ENCODE data around the gene SYNPR.

The SYNPR gene

GRCh38 chr3:63386568-63386967, 108.5 kb downstream of the SYNPR start:
- no peak for DNase-seq (ENCODE audit: low read depth in 2 of 2)
- no peak for TF ChIP-seq CTCF (IDR thresholded peaks at IDR 0.05; ENCODE audit: low read depth, low read length)
- no peak overlapping the region for H3K4me3 ChIP-seq (replicated peaks in 1 of 2; ENCODE audit: low read depth in 2 of 2, low read length in 2 of 2)

- TF ChIP-seq CTCF (IDR thresholded peaks at IDR 0.05; ENCODE audit: low read depth, low read length), result no peak
- DNase-seq (ENCODE audit: low read depth in 2 of 2), result peak in 1 of 2 donors; percentile 17
- H3K4me3 ChIP-seq (replicated peaks in 1 of 2; ENCODE audit: low read depth in 2 of 2, low read length in 2 of 2), result no peak overlapping the region
These were observed 109.5 kb downstream of the SYNPR start for GRCh38 chr3:63387568-63387967.

GRCh38 chr3:63390710-63391230, 112.7 kb downstream of the SYNPR start:
- no peak for TF ChIP-seq CTCF (IDR thresholded peaks at IDR 0.05; ENCODE audit: low read depth, low read length)
- H3K4me3 ChIP-seq (replicated peaks in 1 of 2; ENCODE audit: low read depth in 2 of 2, low read length in 2 of 2), result no peak overlapping the region
- DNase-seq (ENCODE audit: low read depth in 2 of 2), result no peak

DNA sequence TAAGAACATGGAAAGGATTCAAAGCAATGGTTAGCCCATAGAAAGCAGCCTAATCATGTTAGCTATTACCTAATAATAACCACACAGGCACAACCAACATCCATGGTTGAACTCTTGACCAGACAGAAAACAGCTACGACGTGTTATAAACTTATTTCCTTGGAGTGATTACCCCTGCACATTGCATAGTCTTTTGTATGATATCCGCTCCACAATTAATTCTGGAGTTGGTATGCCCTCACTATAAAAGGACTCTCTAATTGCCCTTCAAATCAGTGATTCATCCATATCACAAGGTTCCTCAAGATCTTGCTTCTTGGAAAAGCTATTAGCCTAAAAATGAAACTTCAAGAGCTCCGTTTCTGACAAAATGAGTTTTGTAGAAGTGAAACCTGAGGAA, 117.9 kb downstream of the SYNPR start:
- no peak overlapping the region for H3K4me3 ChIP-seq (replicated peaks in 1 of 2; ENCODE audit: low read depth in 2 of 2, low read length in 2 of 2)
- no peak for TF ChIP-seq CTCF (IDR thresholded peaks at IDR 0.05; ENCODE audit: low read depth, low read length)
- DNase-seq (ENCODE audit: low read depth in 2 of 2), result no peak

DNA sequence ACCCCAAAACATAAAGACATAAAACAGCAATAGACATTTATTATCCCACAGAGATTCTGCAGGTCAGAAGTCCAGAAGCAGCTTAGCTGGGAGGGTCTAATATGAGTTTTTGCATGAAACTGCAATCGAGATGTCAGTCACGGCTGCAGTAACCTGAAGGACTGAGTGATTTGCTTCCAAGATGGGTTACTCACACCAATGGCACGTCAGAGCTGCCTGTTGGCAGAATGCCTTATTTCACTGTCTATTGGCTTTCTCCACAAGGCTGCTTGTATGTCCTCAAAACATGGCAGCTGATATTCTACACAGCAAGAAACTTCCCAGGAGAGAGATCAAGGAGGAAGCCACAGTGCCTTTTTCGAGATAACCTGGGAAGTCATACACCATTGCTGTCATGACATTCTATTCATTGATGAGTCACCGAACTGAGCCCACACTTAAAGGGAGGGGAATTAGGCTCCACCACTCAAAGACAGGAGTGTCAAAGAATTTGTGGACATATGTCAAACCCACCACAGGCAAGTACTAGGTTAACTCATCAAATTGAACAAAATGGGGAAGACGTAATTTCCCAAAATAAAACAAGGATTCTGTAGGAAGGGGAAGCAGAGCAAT, 122.2 kb downstream of the SYNPR start:
- peak; percentile 2 to 29 for DNase-seq (ENCODE audit: low read depth in 2 of 2)
- H3K4me3 ChIP-seq (replicated peaks in 1 of 2; ENCODE audit: low read depth in 2 of 2, low read length in 2 of 2), result no peak overlapping the region
- no peak for TF ChIP-seq CTCF (IDR thresholded peaks at IDR 0.05; ENCODE audit: low read depth, low read length)

DNA sequence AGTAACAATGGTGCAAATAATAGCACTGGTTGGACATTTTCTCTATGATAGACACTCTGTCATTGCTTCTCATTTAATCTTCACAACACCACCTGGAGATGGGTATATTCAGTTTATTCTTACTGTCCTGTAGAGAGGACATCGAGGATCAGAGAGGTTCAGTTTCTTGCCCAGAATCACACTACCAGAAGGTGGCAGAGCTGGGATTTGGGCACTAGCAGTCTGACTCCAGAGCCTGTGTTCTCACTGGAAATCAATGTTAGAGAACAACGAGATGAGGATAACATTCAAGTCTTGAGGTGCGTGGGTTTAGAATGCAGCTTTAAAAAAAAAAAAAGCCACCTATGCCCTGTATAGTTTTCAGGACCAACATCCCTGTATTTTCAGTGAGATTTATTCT, 127.8 kb downstream of the SYNPR start:
- no peak overlapping the region for H3K4me3 ChIP-seq (replicated peaks in 1 of 2; ENCODE audit: low read depth in 2 of 2, low read length in 2 of 2)
- no peak for DNase-seq (ENCODE audit: low read depth in 2 of 2)
- no peak for TF ChIP-seq CTCF (IDR thresholded peaks at IDR 0.05; ENCODE audit: low read depth, low read length)

DNA sequence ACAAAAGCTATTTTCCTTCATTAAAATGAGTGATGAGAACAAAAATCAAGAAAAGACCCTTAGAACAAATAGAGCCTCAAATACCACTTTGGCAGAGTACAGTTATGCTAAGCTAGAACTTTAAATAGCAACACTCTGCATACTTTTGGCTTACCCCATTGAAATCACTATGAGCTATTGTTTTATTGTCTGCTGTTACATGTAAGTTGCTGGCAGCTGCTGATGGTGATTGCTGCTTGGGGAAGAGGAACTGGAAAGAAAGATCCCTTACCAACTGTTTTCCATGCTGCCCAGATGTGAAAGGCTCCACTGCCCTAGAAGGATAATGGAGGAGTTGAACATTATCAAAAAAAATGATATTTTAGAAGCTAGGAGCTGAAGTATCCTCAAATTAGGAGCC, 135.4 kb downstream of the SYNPR start:
- no peak for TF ChIP-seq CTCF (IDR thresholded peaks at IDR 0.05; ENCODE audit: low read depth, low read length)
- no peak for DNase-seq (ENCODE audit: low read depth in 2 of 2)
- H3K4me3 ChIP-seq (replicated peaks in 1 of 2; ENCODE audit: low read depth in 2 of 2, low read length in 2 of 2), result no peak overlapping the region
